T47D (cell line): Measurements from ENCODE around the gene RASL12.
"Not testable (repeated sequence)": the region's sequence is repeated elsewhere in the genome, so short reads cannot be mapped to it uniquely, and the experiment has no call there.

Experiments
- DNase-seq, 2 experiments: peaks; one replicate each; pipeline versions ENCODE4 v3.0.0 to v3.0.0-alpha.2; 2011 to 2012; ENCODE audit warnings: low read depth in 1 of 2, low spot score in 1 of 2
- JUND ChIP-seq: IDR thresholded peaks from 2 replicates; pipeline ENCODE4 v1.6.1; 2012; ENCODE audit warnings: low read depth
- in situ Hi-C: cut with HindIII; loops from 2 replicates; pipeline ENCODE4 v1.10.0; 2016; ENCODE audit warnings: low sequenced_read_pairs, low pct_unique_long_range_greater_than_20kb

The RASL12 gene, protein sequence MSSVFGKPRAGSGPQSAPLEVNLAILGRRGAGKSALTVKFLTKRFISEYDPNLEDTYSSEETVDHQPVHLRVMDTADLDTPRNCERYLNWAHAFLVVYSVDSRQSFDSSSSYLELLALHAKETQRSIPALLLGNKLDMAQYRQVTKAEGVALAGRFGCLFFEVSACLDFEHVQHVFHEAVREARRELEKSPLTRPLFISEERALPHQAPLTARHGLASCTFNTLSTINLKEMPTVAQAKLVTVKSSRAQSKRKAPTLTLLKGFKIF

DNA sequence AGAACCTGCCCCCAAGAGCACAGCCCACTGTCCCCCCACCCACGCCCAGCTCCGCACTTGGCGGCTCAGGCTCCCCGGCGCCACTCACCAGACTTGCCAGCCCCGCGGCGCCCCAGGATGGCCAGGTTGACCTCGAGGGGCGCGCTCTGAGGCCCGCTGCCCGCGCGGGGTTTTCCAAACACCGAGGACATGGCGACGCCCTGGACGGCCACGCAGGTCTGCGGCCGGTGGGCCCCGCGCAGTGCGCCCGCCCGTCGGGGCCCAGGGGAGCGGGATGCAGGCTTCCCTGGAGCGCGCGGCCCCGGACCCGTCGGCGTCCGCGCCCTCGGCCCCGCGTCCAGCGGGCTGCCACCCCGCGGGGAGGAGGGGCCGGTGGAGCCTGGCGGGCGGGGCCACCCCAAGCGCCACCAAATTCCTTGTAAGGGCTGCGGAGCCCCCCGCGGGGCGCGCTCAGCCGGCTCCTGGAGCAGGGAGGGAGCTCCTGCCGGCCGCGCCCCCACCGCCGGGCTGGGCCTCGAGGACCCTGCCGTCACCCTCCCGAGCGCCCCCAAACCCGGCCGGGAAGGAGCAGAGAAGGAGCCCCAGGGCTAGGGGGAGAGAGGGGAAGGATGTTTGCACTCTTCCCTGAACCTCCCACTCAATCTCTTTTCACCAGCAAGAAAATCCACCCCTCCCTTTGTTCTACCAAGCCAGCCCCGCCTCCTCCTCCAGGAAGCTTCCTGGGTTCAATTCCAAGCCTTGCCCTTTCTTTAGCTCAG is at the start of gene RASL12:
Gene RASL12 (minus strand): TSS at position 347 of the 758 bp plus-strand sequence. CDS start 156 bp downstream, at position 191.
- in situ Hi-C loops, result no loop called here
- TF ChIP-seq JUND, result no peak
- DNase-seq, result no peak

GRCh38 chr15:65115542-65115941 is 47.8 kb upstream of the RASL12 start:
- no peak for TF ChIP-seq JUND
- DNase-seq, result no peak
- in situ Hi-C loops, result no loop called here

DNA sequence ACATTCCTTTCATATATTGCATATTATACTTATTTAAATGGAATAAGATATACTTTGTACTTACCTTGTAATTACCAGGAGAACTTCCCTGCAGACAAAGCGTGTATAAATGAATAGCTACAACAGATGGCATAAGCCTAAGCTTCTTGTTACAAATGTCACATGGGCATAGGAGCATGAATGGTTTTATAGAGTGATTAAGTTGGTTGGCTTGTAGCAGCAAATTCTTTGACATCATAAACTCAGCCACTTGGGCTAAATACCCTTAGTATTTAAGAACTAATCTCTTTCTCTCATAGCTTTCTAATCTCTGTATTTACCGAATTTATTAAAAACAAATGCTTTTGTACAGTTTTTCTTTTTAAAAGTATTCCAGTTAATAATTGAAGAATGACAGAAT is 47.3 kb upstream of the RASL12 start, which contains the start of gene UBAP1L:
Gene UBAP1L (minus strand): TSS at position 115 of the 400 bp plus-strand sequence. CDS start 8,985 bp downstream, outside the sequence.
- no peak for DNase-seq
- in situ Hi-C loops, result no loop called here
- TF ChIP-seq JUND, result no peak

GRCh38 chr15:65110676-65111292 is 43.0 kb upstream of the RASL12 start:
- in situ Hi-C loops, result no loop called here
- TF ChIP-seq JUND, result no peak
- no peak for DNase-seq

DNA sequence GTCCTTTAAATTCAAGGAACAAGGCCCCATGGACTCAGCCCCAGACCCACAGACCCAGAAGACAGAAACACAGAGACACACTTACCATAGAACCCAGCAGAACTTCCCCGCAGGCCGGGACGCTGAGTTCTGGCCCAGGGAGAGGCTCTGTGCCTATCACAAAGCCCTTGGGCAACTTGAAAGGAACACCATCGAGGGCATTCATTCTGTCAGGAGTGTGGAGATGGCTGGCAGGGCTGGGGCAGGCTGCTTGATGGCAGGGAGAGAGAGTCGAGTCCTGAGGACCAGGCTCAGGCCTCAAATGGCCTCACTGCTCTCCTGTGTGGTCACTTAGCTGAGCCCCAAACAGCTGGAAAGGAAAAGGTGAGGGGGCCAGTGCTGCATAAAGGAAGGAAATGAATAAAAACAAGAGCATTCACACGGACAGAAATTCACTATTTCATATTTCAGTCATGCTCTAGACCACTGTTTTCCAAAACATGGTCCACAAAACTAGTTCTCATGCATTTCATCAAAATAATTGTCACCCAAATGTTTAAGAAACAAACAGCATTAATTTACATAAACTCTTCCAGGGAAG is 38.3 kb upstream of the RASL12 start:
- no peak for DNase-seq
- in situ Hi-C loops, result no loop called here
- no peak for TF ChIP-seq JUND

- in situ Hi-C loops, result no loop called here
- no peak for DNase-seq
- TF ChIP-seq JUND, result no peak
Observed at GRCh38 chr15:65105038-65105437, 37.2 kb upstream of the RASL12 start.

DNA sequence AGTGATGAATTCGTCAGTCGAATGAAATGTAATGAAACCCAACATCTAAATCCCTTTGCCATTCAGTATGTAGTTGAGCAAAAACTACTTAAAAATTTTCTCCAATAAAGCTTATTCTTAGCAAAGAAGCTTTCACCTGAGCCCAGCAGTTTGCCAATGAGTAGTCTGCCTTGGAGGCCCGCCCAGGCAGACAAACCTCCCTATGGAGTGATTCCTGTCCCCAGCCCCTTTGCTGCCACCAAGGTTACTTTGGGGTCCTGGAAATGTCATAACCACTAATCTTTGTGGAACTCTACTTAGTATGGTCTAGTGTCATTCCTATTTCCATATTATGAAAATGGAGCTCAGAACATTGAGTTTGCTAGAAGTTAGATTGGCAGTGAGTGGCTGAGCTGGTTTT is 35.1 kb upstream of the RASL12 start:
- TF ChIP-seq JUND, result no peak

GRCh38 chr15:65101891-65102708 is 34.3 kb upstream of the RASL12 start:
- no peak for TF ChIP-seq JUND
- DNase-seq, result no peak
- in situ Hi-C loops, result no loop called here

More for the DNA sequence above, 35.1 kb upstream of the RASL12 start:
- no peak for DNase-seq
- in situ Hi-C loops, result no loop called here

DNA sequence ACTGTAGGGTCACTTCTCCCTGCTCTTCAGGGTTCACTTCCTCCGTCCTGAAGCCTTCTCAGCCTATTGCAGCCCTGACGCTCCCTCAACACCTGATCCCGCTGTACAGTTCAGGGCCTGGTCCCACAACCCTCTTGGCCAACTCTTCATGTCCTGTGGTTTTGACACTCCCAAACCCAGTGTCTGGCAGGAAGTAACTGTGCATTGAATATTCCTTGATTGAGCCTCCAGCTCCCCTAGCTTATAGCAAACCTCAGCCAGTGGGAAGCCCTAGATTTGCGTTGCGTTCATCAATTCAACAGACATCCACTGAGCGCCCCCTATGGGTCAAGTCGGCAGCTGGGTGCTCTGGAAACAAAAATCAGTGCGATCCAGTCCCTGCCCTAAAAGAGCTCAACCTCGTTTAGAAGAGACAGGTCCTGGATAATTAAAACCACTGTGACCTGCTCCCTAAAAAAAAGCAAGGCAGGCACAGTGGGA is 33.7 kb upstream of the RASL12 start:
- TF ChIP-seq JUND, result no peak
- peak; percentile 63 to 67 for DNase-seq
- in situ Hi-C loops, result no loop called here

DNA sequence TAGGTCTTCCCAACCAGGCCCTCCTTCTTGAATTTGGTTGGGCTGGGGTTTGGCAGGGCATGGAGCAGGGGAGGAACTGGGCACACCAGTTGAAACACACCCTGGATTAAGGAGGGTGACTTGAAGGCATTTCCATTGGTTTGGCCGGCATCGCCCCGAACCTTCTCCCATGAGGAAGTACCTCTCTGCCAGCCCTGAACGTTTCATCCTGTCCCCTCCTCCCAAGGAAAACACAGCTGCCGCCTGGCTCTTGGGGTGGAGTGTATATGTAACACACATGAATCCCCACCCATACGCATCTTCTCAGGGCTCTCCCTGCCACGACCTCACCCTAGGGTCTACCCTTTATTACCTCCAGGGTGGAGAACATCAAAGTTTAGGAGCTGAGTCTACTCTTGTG is 32.7 kb upstream of the RASL12 start:
- in situ Hi-C loops, result no loop called here
- TF ChIP-seq JUND, result no peak
- DNase-seq, result no peak

GRCh38 chr15:65099801-65100200 is 32.0 kb upstream of the RASL12 start:
- DNase-seq, in situ Hi-C loops: not testable (repeated sequence)

- in situ Hi-C loops, result no loop called here
- DNase-seq, result no peak
- TF ChIP-seq JUND, result no peak
Observed at GRCh38 chr15:65099336-65099735, 31.5 kb upstream of the RASL12 start.
